KMS-11 (cell line): ENCODE measurements around the gene LUZP2.

Source experiments
- H2AFZ ChIP-seq: fragments of 200-600 bp; sonication (generic); 2 replicates; pipeline ENCODE4 v1.6.1; 2016; ENCODE audit warnings: antibody characterized with exemption, mixed run types, low read depth
- H3K27ac ChIP-seq: fragments of 200-600 bp; sonication (generic); 2 replicates; pipeline ENCODE4 v1.6.1; 2016; ENCODE audit warnings: mild to moderate bottlenecking, mixed run types
- H3K27me3 ChIP-seq: fragments of 200-600 bp; sonication (generic); 2 replicates; pipeline ENCODE4 v1.6.1; 2017; ENCODE audit warnings: mild to moderate bottlenecking, low read depth, mixed run types, moderate library complexity; ENCODE audit not compliant: insufficient read depth
- H3K36me3 ChIP-seq: fragments of 200-600 bp; sonication (generic); 2 replicates; pipeline ENCODE4 v1.6.1; 2017; ENCODE audit warnings: mild to moderate bottlenecking, mixed run types; ENCODE audit not compliant: insufficient read depth
- H3K4me1 ChIP-seq: fragments of 200-600 bp; sonication (generic); 2 replicates; pipeline ENCODE4 v1.6.1; 2016; ENCODE audit warnings: mild to moderate bottlenecking, low read depth, mixed run types; ENCODE audit not compliant: poor library complexity, severe bottlenecking
- H3K4me2 ChIP-seq: fragments of 200-600 bp; sonication (generic); 2 replicates; pipeline ENCODE4 v1.7.0; 2016; ENCODE audit warnings: mild to moderate bottlenecking, mixed run types
- H3K4me3 ChIP-seq: fragments of 200-600 bp; sonication (generic); IDR thresholded peaks from 2 replicates; pipeline ENCODE4 v1.6.1; 2017; ENCODE audit warnings: low read depth, low read length, mixed read lengths; ENCODE audit not compliant: insufficient read depth
- H3K79me2 ChIP-seq: fragments of 200-600 bp; sonication (generic); 2 replicates; pipeline ENCODE4 v1.6.1; 2016; ENCODE audit warnings: low read depth, mixed run types; ENCODE audit not compliant: insufficient read depth
- H3K9ac ChIP-seq: fragments of 200-600 bp; sonication (generic); 2 replicates; pipeline ENCODE4 v1.6.1; 2016; ENCODE audit warnings: mild to moderate bottlenecking, mixed run types
- H4K20me1 ChIP-seq: fragments of 200-600 bp; sonication (generic); 2 replicates; pipeline ENCODE4 v1.6.1; 2016; ENCODE audit warnings: mild to moderate bottlenecking, mixed run types; ENCODE audit not compliant: insufficient read depth
- CTCF ChIP-seq: fragments of 200-600 bp; sonication (generic); conservative IDR thresholded peaks from 2 replicates; pipeline ENCODE4 v1.6.1; 2017; ENCODE audit warnings: low read depth, mild to moderate bottlenecking, antibody characterized with exemption, low read length, moderate library complexity, mixed read lengths

The LUZP2 gene

GRCh38 chr11:24625975-24626374 is 129.1 kb downstream of the LUZP2 start:
- no peak overlapping the region for H3K4me2 ChIP-seq
- TF ChIP-seq CTCF, result no peak
- no peak overlapping the region for H3K4me3 ChIP-seq
- no peak overlapping the region for H3K9ac ChIP-seq
- H3K36me3 ChIP-seq, result no peaks in the 10 kb centered on the region
- no peaks in the 10 kb centered on the region for H3K79me2 ChIP-seq
- no peaks in the 10 kb centered on the region for H3K27me3 ChIP-seq
- no peaks in the 10 kb centered on the region for H4K20me1 ChIP-seq
- H3K4me1 ChIP-seq, result no peaks in the 10 kb centered on the region
- H3K27ac ChIP-seq, result no peak overlapping the region
- no peak overlapping the region for H2AFZ ChIP-seq

GRCh38 chr11:24628224-24628776 is 131.4 kb downstream of the LUZP2 start:
- no peak overlapping the region for H2AFZ ChIP-seq
- no peaks in the 10 kb centered on the region for H3K4me1 ChIP-seq
- no peaks in the 10 kb centered on the region for H4K20me1 ChIP-seq
- no peak overlapping the region for H3K9ac ChIP-seq
- no peaks in the 10 kb centered on the region for H3K27me3 ChIP-seq
- no peak overlapping the region for H3K27ac ChIP-seq
- no peaks in the 10 kb centered on the region for H3K79me2 ChIP-seq
- H3K4me3 ChIP-seq, result no peak overlapping the region
- no peak for TF ChIP-seq CTCF
- no peak overlapping the region for H3K4me2 ChIP-seq
- H3K36me3 ChIP-seq, result no peaks in the 10 kb centered on the region

GRCh38 chr11:24634606-24635160 is 137.8 kb downstream of the LUZP2 start:
- no peaks in the 10 kb centered on the region for H3K27me3 ChIP-seq
- H3K36me3 ChIP-seq, result no peaks in the 10 kb centered on the region
- H3K79me2 ChIP-seq, result no peaks in the 10 kb centered on the region
- no peak overlapping the region for H2AFZ ChIP-seq
- no peak overlapping the region for H3K4me3 ChIP-seq
- H3K4me1 ChIP-seq, result no peaks in the 10 kb centered on the region
- H3K27ac ChIP-seq, result no peak overlapping the region
- H3K4me2 ChIP-seq, result no peak overlapping the region
- no peaks in the 10 kb centered on the region for H4K20me1 ChIP-seq
- TF ChIP-seq CTCF, result no peak
- no peak overlapping the region for H3K9ac ChIP-seq

GRCh38 chr11:24635588-24636290 is 138.9 kb downstream of the LUZP2 start:
- Histone ChIP-seq H3K4me1 (no peaks in the 10 kb centered on the region), H3K4me3 (no peak overlapping the region), H3K27me3 (no peaks in the 10 kb centered on the region), H3K27ac (no peak overlapping the region), H3K36me3 (no peaks in the 10 kb centered on the region), H2AFZ (no peak overlapping the region), H3K79me2 (no peaks in the 10 kb centered on the region), H4K20me1 (no peaks in the 10 kb centered on the region), H3K9ac (no peak overlapping the region), H3K4me2 (no peak overlapping the region)
- no peak for TF ChIP-seq CTCF
